HG02610 (cell line): ENCODE results near the gene LY6G6D.

Experiments used
- ATAC-seq: cut with Tn5 transposase; IDR thresholded peaks from one replicate; pipeline ENCODE4 v1.9.1; 2021; ENCODE audit warnings: mild to moderate bottlenecking, moderate library complexity; ENCODE audit not compliant: unreplicated experiment

Gene LY6G6D

GRCh38 chr6:31715022-31715958 lies at the start of gene LY6G6D:
Gene LY6G6D (plus strand): TSS chr6:31715348. CDS start chr6:31715356, 8 bp downstream.
- no peak for ATAC-seq

GRCh38 chr6:31665501-31666336 lies 49.4 kb upstream of the LY6G6D start, which contains the start of gene CSNK2B:
Gene CSNK2B (plus strand): TSS chr6:31666080. CDS start chr6:31666832, 752 bp downstream.
- peak; percentile 74 for ATAC-seq

GRCh38 chr6:31666337-31666965 lies 48.7 kb upstream of the LY6G6D start:
- no peak for ATAC-seq

GRCh38 chr6:31669676-31670075 lies 45.5 kb upstream of the LY6G6D start, which contains the start of gene LY6G5B:
Gene LY6G5B (plus strand): TSS chr6:31669976. CDS start chr6:31670951, 975 bp downstream.
- ATAC-seq, result no peak

GRCh38 chr6:31676322-31676903 lies 38.7 kb upstream of the LY6G6D start:
- ATAC-seq, result no peak

GRCh38 chr6:31676904-31677303 lies 38.2 kb upstream of the LY6G6D start:
- ATAC-seq, result no peak

- no peak for ATAC-seq
Measured at GRCh38 chr6:31677955-31678354, 37.2 kb upstream of the LY6G6D start.

GRCh38 chr6:31680226-31681134 lies 34.7 kb upstream of the LY6G6D start, which contains the start of gene LY6G5C:
Gene LY6G5C (minus strand): TSS chr6:31681067. CDS start chr6:31680373, 694 bp downstream.
- ATAC-seq, result no peak

- no peak for ATAC-seq
Measured at GRCh38 chr6:31681135-31681671, 33.9 kb upstream of the LY6G6D start.

- no peak for ATAC-seq
Measured at GRCh38 chr6:31683591-31683990, 31.6 kb upstream of the LY6G6D start.

- no peak for ATAC-seq
Measured at GRCh38 chr6:31686483-31686882, 28.7 kb upstream of the LY6G6D start.

- no peak for ATAC-seq
Measured at GRCh38 chr6:31687321-31687720, 27.8 kb upstream of the LY6G6D start.

GRCh38 chr6:31687860-31688693 lies 27.1 kb upstream of the LY6G6D start:
- ATAC-seq, result no peak

- ATAC-seq, result no peak
Measured at GRCh38 chr6:31689249-31690110, 25.7 kb upstream of the LY6G6D start.

GRCh38 chr6:31690231-31691077 lies 24.7 kb upstream of the LY6G6D start:
- ATAC-seq, result no peak

- no peak for ATAC-seq
Measured at GRCh38 chr6:31691078-31691463, 24.1 kb upstream of the LY6G6D start.
